IMR-90 (cell line): ENCODE results near the gene STX16. TPM values are rescaled to one million over a fixed set of nuclear protein-coding genes. Genes with fewer than 3 reads are reported as not detected.

Source experiments
- ATAC-seq: fragments of 200-7000 bp; cut with Tn5 transposase; 2 replicates; pipeline ENCODE4 v1.9.1; 2020; ENCODE audit warnings: low read depth, mild to moderate bottlenecking, moderate library complexity
- BruUV-seq: library from RNA; stranded (reverse); fragments of 400-500 nt; replicated peaks from 2 replicates; lab custom pipeline; 2021; lab: Mats Ljungman, UMichigan
- CTCF ChIA-PET: fragments of 300-600 bp; formaldehyde crosslinking; extraction: SDS; loops from one replicate; lab custom pipeline; 2021; ENCODE audit warnings: antibody characterized with exemption; lab: Yijun Ruan, JAX
- POLR2A ChIA-PET: fragments of 300-600 bp; sonication (Branson Sonifier 250); formaldehyde crosslinking; loops from one replicate; lab custom pipeline; 2022; ENCODE audit warnings: antibody characterized with exemption; ENCODE audit not compliant: unreplicated experiment; lab: Charles Lee
- DNase-seq: peaks from one replicate; pipeline ENCODE4 v3.0.0; 2013
- H2AFZ ChIP-seq: replicated peaks from 2 replicates; pipeline ENCODE3; 2013; ENCODE audit warnings: low read length, mild to moderate bottlenecking; ENCODE audit not compliant: poor library complexity
- H2AK5ac ChIP-seq: 2 replicates; pipeline ENCODE4 v1.6.1; 2013; ENCODE audit warnings: low read depth, low read length, inconsistent platforms
- H2AK9ac ChIP-seq: replicated peaks from 2 replicates; pipeline ENCODE3; 2013; ENCODE audit warnings: mild to moderate bottlenecking, low read depth, low read length, moderate library complexity; ENCODE audit not compliant: poor library complexity
- H2BK120ac ChIP-seq: 2 replicates; pipeline ENCODE4 v1.6.1; 2013; ENCODE audit warnings: low read depth, low read length, inconsistent platforms
- H2BK15ac ChIP-seq: 3 replicates; pipeline ENCODE4 v1.6.1; 2013; ENCODE audit warnings: low read depth, low read length, inconsistent platforms
- H2BK20ac ChIP-seq: 2 replicates; pipeline ENCODE4 v1.6.1; 2013; ENCODE audit warnings: low read depth, mild to moderate bottlenecking, inconsistent platforms, low read length, moderate library complexity
- H2BK5ac ChIP-seq: 2 replicates; pipeline ENCODE4 v1.6.1; 2013; ENCODE audit warnings: mild to moderate bottlenecking, low read depth, low read length, inconsistent platforms; ENCODE audit not compliant: poor library complexity, severe bottlenecking
- H3K14ac ChIP-seq: replicated peaks from 2 replicates; pipeline ENCODE4 v1.6.1; 2013; ENCODE audit warnings: low read depth, low read length, inconsistent platforms
- H3K18ac ChIP-seq: 2 replicates; pipeline ENCODE4 v1.6.1; 2013; ENCODE audit warnings: low read depth, low read length, control low read depth
- H3K23ac ChIP-seq: 2 replicates; pipeline ENCODE4 v1.6.1; 2013; ENCODE audit warnings: low read depth, low read length, inconsistent platforms
- H3K27ac ChIP-seq: 2 replicates; pipeline ENCODE4 v1.5.1; 2013; ENCODE audit warnings: mild to moderate bottlenecking, control low read depth, low read length; ENCODE audit not compliant: insufficient read depth
- H3K27me3 ChIP-seq: 2 replicates; pipeline ENCODE4 v1.6.1; 2013; ENCODE audit warnings: low read length; ENCODE audit not compliant: control insufficient read depth, insufficient read depth
- H3K36me3 ChIP-seq: 2 replicates; pipeline ENCODE4 v1.6.1; 2013; ENCODE audit warnings: low read length, mixed read lengths; ENCODE audit not compliant: control insufficient read depth, insufficient read depth
- H3K4ac ChIP-seq: 2 replicates; pipeline ENCODE4 v1.6.1; 2013; ENCODE audit warnings: low read depth, low read length, inconsistent platforms
- H3K4me1 ChIP-seq: 2 replicates; pipeline ENCODE4 v1.6.1; 2013; ENCODE audit warnings: low read length, mixed read lengths; ENCODE audit not compliant: control insufficient read depth, insufficient read depth
- H3K4me2 ChIP-seq: 2 replicates; pipeline ENCODE4 v1.6.1; 2013; ENCODE audit warnings: low read depth, mild to moderate bottlenecking, control low read depth, low read length, moderate library complexity
- H3K4me3 ChIP-seq: 2 replicates; pipeline ENCODE4 v1.5.1; 2013; ENCODE audit warnings: low read depth, mild to moderate bottlenecking, control low read depth, low read length, moderate library complexity; ENCODE audit not compliant: insufficient read depth
- H3K56ac ChIP-seq: 2 replicates; pipeline ENCODE4 v1.6.1; 2013; ENCODE audit warnings: low read length, inconsistent platforms; ENCODE audit not compliant: insufficient read depth; ENCODE audit errors: extremely low read depth
- H3K79me1 ChIP-seq, 2 experiments: 2 replicates each; pipeline ENCODE4 v1.6.1; 2013; ENCODE audit warnings: low read length in 2 of 2, inconsistent platforms in 1 of 2, low read depth in 1 of 2
- H3K9ac ChIP-seq: 2 replicates; pipeline ENCODE4 v1.6.1; 2013; ENCODE audit warnings: low read depth, low read length, control low read depth
- H3K9me1 ChIP-seq: 2 replicates; pipeline ENCODE4 v1.6.1; 2013; ENCODE audit warnings: low read length, inconsistent platforms; ENCODE audit not compliant: insufficient read depth
- H3K9me3 ChIP-seq: 2 replicates; pipeline ENCODE4 v1.6.1; 2013; ENCODE audit warnings: low read length; ENCODE audit not compliant: control insufficient read depth, insufficient read depth
- H4K20me1 ChIP-seq: 2 replicates; pipeline ENCODE4 v1.6.1; 2013; ENCODE audit warnings: low read length, inconsistent platforms; ENCODE audit not compliant: insufficient read depth
- H4K5ac ChIP-seq: 2 replicates; pipeline ENCODE4 v1.6.1; 2013; ENCODE audit warnings: mild to moderate bottlenecking, low read depth, low read length, control low read depth
- H4K8ac ChIP-seq, 2 experiments: 2 replicates each; pipeline ENCODE4 v1.6.1; 2013; ENCODE audit warnings: low read depth in 2 of 2, low read length in 2 of 2, control low read depth in 1 of 2, inconsistent platforms in 1 of 2
- H4K91ac ChIP-seq: 2 replicates; pipeline ENCODE4 v1.6.1; 2013; ENCODE audit warnings: low read depth, low read length, inconsistent platforms; ENCODE audit not compliant: insufficient read depth
- BHLHE40 ChIP-seq: fragments of 150-350 bp; IDR thresholded peaks from 2 replicates; pipeline ENCODE4 v1.6.1; 2016; ENCODE audit warnings: mild to moderate bottlenecking, low read depth, low read length
- CEBPB ChIP-seq: IDR thresholded peaks from 2 replicates; pipeline ENCODE4 v1.6.1; 2012; ENCODE audit warnings: low read depth, low read length, improper control_type of control experiment
- CHD1 ChIP-seq: IDR thresholded peaks from 2 replicates; pipeline ENCODE4 v1.6.1; 2012; ENCODE audit warnings: low read depth, low read length, improper control_type of control experiment
- MAZ ChIP-seq: IDR thresholded peaks from 2 replicates; pipeline ENCODE4 v1.6.1; 2012; ENCODE audit warnings: low read depth, mild to moderate bottlenecking, low read length, improper control_type of control experiment, moderate library complexity, borderline replicate concordance
- MXI1 ChIP-seq: IDR thresholded peaks from 2 replicates; pipeline ENCODE4 v1.6.1; 2012; ENCODE audit warnings: low read depth, mild to moderate bottlenecking, low read length, moderate library complexity, borderline replicate concordance
- NFE2L2 ChIP-seq: fragments of 150-350 bp; IDR thresholded peaks from 2 replicates; pipeline ENCODE4 v1.6.1; 2016; ENCODE audit warnings: low read depth, mild to moderate bottlenecking, low read length
- POLR2A ChIP-seq: IDR thresholded peaks from 2 replicates; pipeline ENCODE4 v1.6.1; 2012; ENCODE audit warnings: mild to moderate bottlenecking, low read depth, low read length
- RAD21 ChIP-seq: IDR thresholded peaks from 2 replicates; pipeline ENCODE4 v1.6.1; 2012; ENCODE audit warnings: low read length, improper control_type of control experiment
- RCOR1 ChIP-seq: IDR thresholded peaks from 2 replicates; pipeline ENCODE4 v1.6.1; 2012; ENCODE audit warnings: mild to moderate bottlenecking, low read length, improper control_type of control experiment; ENCODE audit not compliant: insufficient replicate concordance
- RFX5 ChIP-seq: IDR thresholded peaks from 2 replicates; pipeline ENCODE4 v1.8.0; 2012; ENCODE audit warnings: low read depth, mild to moderate bottlenecking, low read length, moderate library complexity
- SMC3 ChIP-seq: fragments of 150-350 bp; IDR thresholded peaks from 2 replicates; pipeline ENCODE4 v1.6.1; 2016; ENCODE audit warnings: low read depth, mild to moderate bottlenecking, antibody characterized with exemption, low read length, moderate library complexity
- WGBS, 2 experiments: methylation state at CpG; one replicate each; pipeline versions ENCODE4 v1.1.5 to v1.1.7; 2013; ENCODE audit warnings: missing lambda C conversion rate in 2 of 2; ENCODE audit not compliant: insufficient read length in 1 of 2; ENCODE audit errors: extremely low coverage in 2 of 2; 5-methylcytosine and 5-hydroxymethylcytosine counted together
- dilution Hi-C: fragments of 300-500 bp; cut with HindIII; formaldehyde crosslinking; loops from one replicate; pipeline ENCODE4 v1.14.3; 2018; ENCODE audit warnings: low sequenced_read_pairs; ENCODE audit not compliant: unreplicated experiment
- in situ Hi-C: fragments of 300-500 bp; cut with MboI; formaldehyde crosslinking; loops from 3 replicates; pipeline ENCODE4 v1.14.3; 2019; ENCODE audit warnings: low sequenced_read_pairs, inconsistent platforms, mixed read lengths
- intact Hi-C: fragments of 100-400 bp; cut with micrococcal nuclease; formaldehyde crosslinking; loops from 2 replicates; pipeline ENCODE4 v1.10.0; 2022
- polyA plus RNA-seq, 3 experiments: library from polyadenylated mRNA; depleted of rRNA; stranded (reverse); fragments of >200 nt; gene quantifications; 2 replicates each; pipeline ENCODE4 v1.2.3, GENCODE V29; 2012; ENCODE audit warnings: low replicate concordance in 1 of 3
- total RNA-seq: library from RNA; depleted of rRNA; stranded (reverse); fragments of >200 nt; gene quantifications from 2 replicates; pipeline ENCODE4 v1.2.3, GENCODE V29; 2012
- TF ChIP-seq, protein P1 (sequence below): conservative IDR thresholded peaks from 2 replicates; pipeline ENCODE4 v1.5.1; 2012; ENCODE audit warnings: mild to moderate bottlenecking, low read depth, low read length, improper control_type of control experiment
- TF ChIP-seq, protein P2 (sequence below): fragments of 150-350 bp; IDR thresholded peaks from 2 replicates; pipeline ENCODE4 v1.6.1; 2016; ENCODE audit warnings: low read depth, mild to moderate bottlenecking, low read length, moderate library complexity, borderline replicate concordance

Gene STX16
- total and polyA plus RNA-seq, 2 of the 4 experiments (the other 2 are of a cell fraction), result 26.9 to 58.2 TPM

DNA sequence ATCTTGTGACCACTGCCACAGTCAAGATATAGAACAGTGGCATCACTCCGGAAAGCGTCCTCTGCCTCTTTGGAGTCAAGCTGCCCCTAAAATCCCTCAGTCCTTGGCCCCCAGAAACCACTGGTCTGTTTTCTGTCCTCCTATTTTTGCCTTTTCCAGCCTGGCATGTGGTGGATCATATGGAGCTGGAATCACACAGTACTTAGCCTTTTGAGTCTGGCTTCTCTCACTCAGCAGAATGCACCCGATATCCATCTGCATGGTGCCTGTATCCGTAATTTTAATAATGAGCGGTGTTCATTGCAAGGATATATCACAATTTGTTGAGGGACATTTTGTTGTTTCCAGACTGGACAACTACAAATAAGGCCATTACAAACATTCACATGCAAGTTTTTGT is 49.0 kb upstream of the STX16 start:
- CTCF ChIA-PET, result interaction anchor here (0.7 to 1.0 kb wide), 2 partner anchors 37 to 49 kb away, joined by 3 read pairs; partner anchors contain the start of gene STX16
- BruUV-seq, result no TSS peak
- Histone ChIP-seq H4K5ac (no peak overlapping the region), H3K18ac (no peak overlapping the region), H2AFZ (no peak overlapping the region), H3K23ac (no peak overlapping the region), H3K14ac (no peak overlapping the region), H4K8ac (no peak overlapping the region), H4K91ac (no peak overlapping the region), H3K27me3 (no peaks in the 10 kb centered on the region; the same call in 1 of the 2 replicates), H2BK5ac (no peak overlapping the region), H3K9me3 (no peaks in the 10 kb centered on the region), H3K27ac (no peak overlapping the region), H3K4me3 (no peak overlapping the region), H3K4me2 (no peak overlapping the region), H3K4me1 (peaks cover 10% of the 10 kb centered on the region), H2BK15ac (no peak overlapping the region), H3K79me1 (no peaks in the 10 kb centered on the region), H3K56ac (no peak overlapping the region), H2BK120ac (no peak overlapping the region), H4K20me1 (no peaks in the 10 kb centered on the region), H2BK20ac (no peak overlapping the region), H3K9me1 (0 out of 2 replicates have a peak, but pooled peaks cover 10% of the 10 kb centered on the region), H2AK5ac (no peak overlapping the region), H3K9ac (no peak overlapping the region), H2AK9ac (no peak overlapping the region), H3K4ac (no peak overlapping the region), H3K36me3 (no peaks in the 10 kb centered on the region)
- no peak for ATAC-seq
- dilution Hi-C loops (no loop called here), in situ Hi-C loops (no loop called here), intact Hi-C loops (no loop called here)
- DNase-seq, result no peak
- no CpG with 5 or more reads among the region's 5 CpGs for WGBS, 2 experiments
- TF ChIP-seq, protein P1, sequence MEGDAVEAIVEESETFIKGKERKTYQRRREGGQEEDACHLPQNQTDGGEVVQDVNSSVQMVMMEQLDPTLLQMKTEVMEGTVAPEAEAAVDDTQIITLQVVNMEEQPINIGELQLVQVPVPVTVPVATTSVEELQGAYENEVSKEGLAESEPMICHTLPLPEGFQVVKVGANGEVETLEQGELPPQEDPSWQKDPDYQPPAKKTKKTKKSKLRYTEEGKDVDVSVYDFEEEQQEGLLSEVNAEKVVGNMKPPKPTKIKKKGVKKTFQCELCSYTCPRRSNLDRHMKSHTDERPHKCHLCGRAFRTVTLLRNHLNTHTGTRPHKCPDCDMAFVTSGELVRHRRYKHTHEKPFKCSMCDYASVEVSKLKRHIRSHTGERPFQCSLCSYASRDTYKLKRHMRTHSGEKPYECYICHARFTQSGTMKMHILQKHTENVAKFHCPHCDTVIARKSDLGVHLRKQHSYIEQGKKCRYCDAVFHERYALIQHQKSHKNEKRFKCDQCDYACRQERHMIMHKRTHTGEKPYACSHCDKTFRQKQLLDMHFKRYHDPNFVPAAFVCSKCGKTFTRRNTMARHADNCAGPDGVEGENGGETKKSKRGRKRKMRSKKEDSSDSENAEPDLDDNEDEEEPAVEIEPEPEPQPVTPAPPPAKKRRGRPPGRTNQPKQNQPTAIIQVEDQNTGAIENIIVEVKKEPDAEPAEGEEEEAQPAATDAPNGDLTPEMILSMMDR, result no peak
- no peak for TF ChIP-seq BHLHE40
- no peak for TF ChIP-seq SMC3
- no peak for TF ChIP-seq MXI1
- no peak for TF ChIP-seq NFE2L2
- no peak for TF ChIP-seq POLR2A
- TF ChIP-seq RCOR1, result no peak
- no peak for TF ChIP-seq RFX5
- TF ChIP-seq CHD1, result no peak
- TF ChIP-seq RAD21, result no peak
- TF ChIP-seq, protein P2, sequence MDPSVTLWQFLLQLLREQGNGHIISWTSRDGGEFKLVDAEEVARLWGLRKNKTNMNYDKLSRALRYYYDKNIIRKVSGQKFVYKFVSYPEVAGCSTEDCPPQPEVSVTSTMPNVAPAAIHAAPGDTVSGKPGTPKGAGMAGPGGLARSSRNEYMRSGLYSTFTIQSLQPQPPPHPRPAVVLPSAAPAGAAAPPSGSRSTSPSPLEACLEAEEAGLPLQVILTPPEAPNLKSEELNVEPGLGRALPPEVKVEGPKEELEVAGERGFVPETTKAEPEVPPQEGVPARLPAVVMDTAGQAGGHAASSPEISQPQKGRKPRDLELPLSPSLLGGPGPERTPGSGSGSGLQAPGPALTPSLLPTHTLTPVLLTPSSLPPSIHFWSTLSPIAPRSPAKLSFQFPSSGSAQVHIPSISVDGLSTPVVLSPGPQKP, result no peak
- TF ChIP-seq MAZ, result no peak
- no peak for TF ChIP-seq CEBPB
- POLR2A ChIA-PET, result no interaction called here
